ENCODE measurements around the gene NME3. TPM values are rescaled to one million over a fixed set of nuclear protein-coding genes. Genes with fewer than 3 reads are reported as not detected.

The NME3 gene
- polyA plus RNA-seq, 3 donors: 57.7 to 80.2 (median 74.7) TPM

GRCh38 chr16:1808691-1809090, 37.3 kb upstream of the NME3 start:
- peaks cover 37 to 46% of the 10 kb centered on the region in 2 donors for H3K36me3 ChIP-seq (replicated peaks in 1 of 2; ENCODE audit: control insufficient read depth in 1 of 2, insufficient read depth in 2 of 2, low read length in 2 of 2)
- H3K36me3 Mint-ChIP-seq: peaks cover 39 to 68% of the 10 kb centered on the region in 2 donors
- whole genome bisulfite sequencing (ENCODE audit: insufficient coverage): 90% methylated on average over 13 of the region's 18 CpGs
- H3K4me1 Mint-ChIP-seq: no peaks in the 10 kb centered on the region
- H3K27me3 Mint-ChIP-seq (ENCODE audit: low read depth in 3 of 3): no peaks in the 10 kb centered on the region
- no peak overlapping the region for H3K9ac ChIP-seq (ENCODE audit: insufficient read depth, low read length, poor library complexity, severe bottlenecking)
- no peaks in the 10 kb centered on the region for H3K4me1 ChIP-seq (ENCODE audit: control insufficient read depth in 1 of 2, insufficient read depth in 2 of 2, low read length in 2 of 2)
- no peak overlapping the region for H2AFZ ChIP-seq (ENCODE audit: insufficient read depth, low read depth, low read length, poor library complexity, severe bottlenecking)
- H3K4me3 Mint-ChIP-seq: no peak overlapping the region
- H3K27me3 ChIP-seq (ENCODE audit: control insufficient read depth in 2 of 2, insufficient read depth in 2 of 2, low read length in 2 of 2): no peaks in the 10 kb centered on the region
- no peak overlapping the region for H3K27ac ChIP-seq (ENCODE audit: low read depth in 1 of 2, low read length in 2 of 2)
- DNase-seq: no peak
- peaks cover 11% of the 10 kb centered on the region for H4K20me1 ChIP-seq (ENCODE audit: insufficient read depth, low read length)
- H3K9me3 ChIP-seq (replicated peaks in 1 of 2; ENCODE audit: control insufficient read depth in 1 of 2, insufficient read depth in 1 of 2, low read length in 2 of 2): no peaks in the 10 kb centered on the region
- intact Hi-C loops (cut with micrococcal nuclease): no loop called here
- H3K79me2 ChIP-seq (ENCODE audit: insufficient read depth, low read length): no peaks in the 10 kb centered on the region
- H3K27ac Mint-ChIP-seq: no peak overlapping the region
- peaks cover 0 to 2% (median 0%) of the 10 kb centered on the region in 7 donors for H3K9me3 Mint-ChIP-seq
- no peak overlapping the region for H3K4me3 ChIP-seq (replicated peaks in 1 of 3; ENCODE audit: low read depth in 2 of 3, low read length in 3 of 3)
- TF ChIP-seq, protein P1, sequence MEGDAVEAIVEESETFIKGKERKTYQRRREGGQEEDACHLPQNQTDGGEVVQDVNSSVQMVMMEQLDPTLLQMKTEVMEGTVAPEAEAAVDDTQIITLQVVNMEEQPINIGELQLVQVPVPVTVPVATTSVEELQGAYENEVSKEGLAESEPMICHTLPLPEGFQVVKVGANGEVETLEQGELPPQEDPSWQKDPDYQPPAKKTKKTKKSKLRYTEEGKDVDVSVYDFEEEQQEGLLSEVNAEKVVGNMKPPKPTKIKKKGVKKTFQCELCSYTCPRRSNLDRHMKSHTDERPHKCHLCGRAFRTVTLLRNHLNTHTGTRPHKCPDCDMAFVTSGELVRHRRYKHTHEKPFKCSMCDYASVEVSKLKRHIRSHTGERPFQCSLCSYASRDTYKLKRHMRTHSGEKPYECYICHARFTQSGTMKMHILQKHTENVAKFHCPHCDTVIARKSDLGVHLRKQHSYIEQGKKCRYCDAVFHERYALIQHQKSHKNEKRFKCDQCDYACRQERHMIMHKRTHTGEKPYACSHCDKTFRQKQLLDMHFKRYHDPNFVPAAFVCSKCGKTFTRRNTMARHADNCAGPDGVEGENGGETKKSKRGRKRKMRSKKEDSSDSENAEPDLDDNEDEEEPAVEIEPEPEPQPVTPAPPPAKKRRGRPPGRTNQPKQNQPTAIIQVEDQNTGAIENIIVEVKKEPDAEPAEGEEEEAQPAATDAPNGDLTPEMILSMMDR (IDR thresholded peaks at IDR 0.05): no peak
- H3K4me2 ChIP-seq (replicated peaks; ENCODE audit: extremely low read depth, low read length, poor library complexity, severe bottlenecking): no peak overlapping the region

- TF ChIP-seq, protein P1 (IDR thresholded peaks at IDR 0.05): no peak
- no peak for DNase-seq
- Histone ChIP-seq H3K9ac (ENCODE audit: insufficient read depth, low read length, poor library complexity, severe bottlenecking) (no peak overlapping the region), H3K79me2 (ENCODE audit: insufficient read depth, low read length) (no peaks in the 10 kb centered on the region), H3K27me3 (ENCODE audit: control insufficient read depth in 2 of 2, insufficient read depth in 2 of 2, low read length in 2 of 2) (no peaks in the 10 kb centered on the region), H3K4me3 (replicated peaks in 1 of 3; ENCODE audit: low read depth in 2 of 3, low read length in 3 of 3) (no peak overlapping the region), H2AFZ (ENCODE audit: insufficient read depth, low read depth, low read length, poor library complexity, severe bottlenecking) (no peak overlapping the region), H3K27ac (ENCODE audit: low read depth in 1 of 2, low read length in 2 of 2) (no peak overlapping the region), H3K4me2 (replicated peaks; ENCODE audit: extremely low read depth, low read length, poor library complexity, severe bottlenecking) (no peak overlapping the region), H3K9me3 (replicated peaks in 1 of 2; ENCODE audit: control insufficient read depth in 1 of 2, insufficient read depth in 1 of 2, low read length in 2 of 2) (no peaks in the 10 kb centered on the region), H3K4me1 (ENCODE audit: control insufficient read depth in 1 of 2, insufficient read depth in 2 of 2, low read length in 2 of 2) (no peaks in the 10 kb centered on the region), H4K20me1 (ENCODE audit: insufficient read depth, low read length) (peaks cover under 1% of the 10 kb centered on the region), H3K36me3 (replicated peaks in 1 of 2; ENCODE audit: control insufficient read depth in 1 of 2, insufficient read depth in 2 of 2, low read length in 2 of 2) (peaks cover 31 to 38% of the 10 kb centered on the region in 2 donors)
- Mint-ChIP-seq H3K27me3 (ENCODE audit: low read depth in 3 of 3) (no peaks in the 10 kb centered on the region), H3K4me3 (no peak overlapping the region), H3K9me3 (peaks cover 0 to 2% (median 0%) of the 10 kb centered on the region in 7 donors), H3K27ac (no peak overlapping the region), H3K36me3 (peaks cover 32 to 60% of the 10 kb centered on the region in 2 donors), H3K4me1 (no peaks in the 10 kb centered on the region)
- intact Hi-C loops (cut with micrococcal nuclease): no loop called here
- WGBS (ENCODE audit: insufficient coverage): 100% methylated on average over 5 of the region's 10 CpGs
These were observed 36.3 kb upstream of the NME3 start for GRCh38 chr16:1807626-1808025.

Data from CD14-positive monocyte (primary cell).